Activated CD4-positive, CD25-positive, alpha-beta regulatory T cell treated with anti-CD3 and anti-CD28 coated beads, Interleukin-2, amount 50 U/mL, for 16 hours (primary cell): ENCODE data around the gene TPX2.
"Not testable (repeated sequence)": the region's sequence is repeated elsewhere in the genome, so short reads cannot be mapped to it uniquely, and the experiment has no call there.

ENCODE experiments used
- DNase-seq: peaks from one replicate; pipeline ENCODE4 v3.0.0-alpha.2; 2020; ENCODE audit warnings: low read depth, low spot score

Gene TPX2

DNA sequence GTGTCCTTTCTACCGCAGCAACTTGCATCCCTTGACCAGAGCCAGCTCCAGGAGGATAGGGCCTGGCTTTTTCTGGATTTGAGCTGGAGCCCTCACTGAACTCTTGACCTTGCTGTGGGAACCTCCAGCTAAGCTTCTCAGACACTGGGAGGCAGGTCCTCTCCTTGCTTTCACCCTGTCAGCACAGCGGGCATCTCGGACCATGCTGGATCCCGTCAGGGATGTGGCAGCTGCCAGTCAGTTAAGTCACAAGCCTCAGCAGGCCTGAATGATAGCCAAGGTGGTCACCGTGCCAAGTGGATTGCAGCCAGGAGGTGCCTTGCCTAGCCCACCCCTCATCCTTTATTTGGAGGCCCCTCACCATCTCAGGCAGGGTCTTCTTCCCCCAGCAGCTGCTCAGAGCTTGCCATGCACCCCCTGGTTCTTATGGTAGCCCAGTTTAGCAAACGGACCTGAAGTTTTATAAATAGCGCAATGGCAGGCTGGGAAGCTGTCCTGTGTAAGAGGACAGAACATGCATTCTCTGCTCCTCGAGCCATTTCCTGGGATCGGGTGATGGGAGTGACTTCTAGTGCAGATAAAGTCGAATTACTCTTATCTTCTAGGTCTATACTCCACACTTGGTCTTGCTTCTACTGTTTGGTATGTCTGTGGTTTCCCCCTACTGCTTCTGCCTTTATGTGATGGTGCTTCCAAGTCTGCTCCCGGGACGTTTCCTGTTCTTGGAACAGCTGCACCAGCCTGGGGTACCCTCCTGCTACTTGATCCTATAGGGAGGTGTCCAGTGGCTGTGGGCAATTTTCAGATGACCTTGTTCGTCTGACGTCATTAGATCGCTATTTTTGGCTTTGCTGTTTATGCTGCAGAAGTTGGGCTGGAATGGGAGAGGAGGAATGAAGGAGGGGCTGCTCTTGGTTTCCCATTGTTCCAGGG is 73.0 kb downstream of the TPX2 start:
- no peak for DNase-seq

DNA sequence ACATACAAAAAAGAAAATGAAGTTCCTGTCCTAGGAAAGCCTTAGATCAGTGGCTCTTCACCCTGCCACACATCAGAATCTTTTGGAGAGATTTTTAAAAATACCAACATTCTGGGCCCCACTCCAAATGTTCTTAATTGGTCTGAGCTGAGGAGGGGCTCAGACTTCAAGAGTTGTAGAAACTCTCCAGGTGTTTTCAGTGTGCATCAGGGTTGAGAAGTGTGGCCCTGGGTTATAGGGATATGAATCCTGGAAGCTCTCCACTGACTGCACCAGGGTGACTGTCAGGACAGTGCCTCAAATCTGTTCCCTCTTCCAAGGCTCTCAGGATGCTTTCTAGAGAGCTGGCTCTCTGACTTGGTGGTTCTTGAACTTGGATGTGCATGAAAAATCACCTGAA is 74.5 kb downstream of the TPX2 start:
- no peak for DNase-seq

DNA sequence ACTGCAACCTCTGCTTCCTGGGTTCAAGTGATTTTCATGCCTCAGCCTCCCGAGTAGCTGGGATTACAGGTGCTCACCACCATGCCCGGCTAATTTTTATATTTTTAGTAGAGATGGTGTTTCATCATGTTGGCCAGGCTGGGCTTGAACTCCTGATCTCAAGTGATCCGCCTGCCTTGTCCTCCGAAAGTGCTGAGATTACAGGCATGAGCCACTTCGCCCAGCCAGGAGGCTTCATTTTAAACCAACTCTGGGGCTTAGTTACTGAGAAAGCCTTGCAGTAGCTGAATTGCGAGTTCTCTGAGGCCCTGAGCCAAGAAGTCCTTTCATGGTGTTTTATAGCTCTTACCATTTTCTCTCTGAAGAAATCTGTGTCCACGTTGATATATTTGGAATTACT is 75.1 kb downstream of the TPX2 start:
- not testable (repeated sequence) for DNase-seq

DNA sequence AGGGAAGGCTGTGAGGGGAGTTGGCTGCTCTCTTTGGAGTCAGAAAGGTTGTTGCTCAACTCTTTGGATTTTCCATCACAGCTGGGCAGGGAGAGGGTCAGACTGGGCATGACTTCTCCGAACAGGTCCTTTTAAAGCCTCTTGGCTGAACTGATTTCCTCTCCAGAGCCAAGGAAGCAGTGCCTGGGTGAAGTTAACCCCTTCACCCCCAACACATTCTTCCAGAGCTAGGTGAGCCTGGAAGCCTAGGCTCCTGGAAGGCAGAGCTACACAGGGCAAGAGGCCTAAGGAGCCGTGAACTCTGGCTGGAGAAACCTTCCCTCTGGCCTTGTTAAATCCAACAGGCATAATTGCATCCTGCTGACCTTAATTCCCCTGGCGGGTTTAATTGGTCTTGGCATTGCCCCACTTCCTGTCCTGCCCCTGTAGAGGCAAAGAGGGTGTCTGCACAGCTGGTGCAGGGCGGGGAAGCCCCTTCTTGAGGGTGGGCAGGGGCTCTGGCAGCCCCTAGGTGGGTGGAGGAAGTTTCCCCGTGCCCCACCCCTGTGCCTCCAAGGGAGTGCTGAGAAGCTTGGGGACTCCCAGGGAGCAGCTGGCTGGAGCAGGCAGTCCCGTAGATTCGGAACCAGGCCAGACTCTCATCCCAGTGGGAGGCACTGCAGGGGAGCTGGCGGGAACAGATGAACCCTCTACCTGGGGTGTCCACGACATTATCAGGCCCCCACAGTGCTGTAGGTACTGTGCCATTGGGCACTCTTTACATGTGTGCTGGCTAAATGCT is 76.5 kb downstream of the TPX2 start:
- no peak for DNase-seq

DNA sequence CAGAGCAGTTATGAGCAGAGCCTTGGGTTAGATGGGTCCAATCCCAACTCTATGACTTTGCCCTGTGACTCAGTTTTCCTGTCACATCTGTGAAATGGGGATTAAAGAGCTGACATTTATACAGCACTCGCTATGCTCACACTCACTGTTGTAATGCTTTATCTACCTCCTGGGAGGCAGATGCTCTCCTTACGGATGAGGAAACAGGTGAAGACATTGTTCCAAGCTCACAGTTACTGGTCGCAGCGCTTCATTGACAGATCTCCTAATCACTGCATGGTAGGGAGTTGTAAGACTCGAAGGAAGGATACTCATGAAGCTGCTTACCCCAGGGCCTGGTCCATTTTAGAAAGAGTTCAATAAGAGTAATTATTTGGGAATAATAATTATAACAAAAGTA is 77.1 kb downstream of the TPX2 start:
- DNase-seq: no peak

DNA sequence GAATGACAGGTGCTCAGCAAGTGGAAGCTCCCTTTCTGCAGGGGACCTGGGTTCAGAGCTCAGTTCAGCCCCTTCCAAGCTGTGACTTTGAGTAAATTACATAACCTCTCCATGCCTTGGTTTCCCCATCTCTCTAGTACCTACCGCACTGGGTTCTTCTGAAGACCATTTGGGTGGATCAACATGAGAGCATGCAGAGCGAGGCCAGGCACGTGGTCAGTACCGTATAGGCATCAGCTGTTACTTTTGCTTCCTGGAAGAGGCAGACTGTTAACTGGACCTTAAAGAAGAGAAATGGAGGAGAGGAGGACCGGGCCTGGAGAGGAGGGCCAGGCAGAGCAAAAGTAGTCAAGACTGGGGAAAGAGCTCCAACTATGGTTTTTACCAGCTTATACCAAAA is 78.4 kb downstream of the TPX2 start:
- DNase-seq: no peak

DNA sequence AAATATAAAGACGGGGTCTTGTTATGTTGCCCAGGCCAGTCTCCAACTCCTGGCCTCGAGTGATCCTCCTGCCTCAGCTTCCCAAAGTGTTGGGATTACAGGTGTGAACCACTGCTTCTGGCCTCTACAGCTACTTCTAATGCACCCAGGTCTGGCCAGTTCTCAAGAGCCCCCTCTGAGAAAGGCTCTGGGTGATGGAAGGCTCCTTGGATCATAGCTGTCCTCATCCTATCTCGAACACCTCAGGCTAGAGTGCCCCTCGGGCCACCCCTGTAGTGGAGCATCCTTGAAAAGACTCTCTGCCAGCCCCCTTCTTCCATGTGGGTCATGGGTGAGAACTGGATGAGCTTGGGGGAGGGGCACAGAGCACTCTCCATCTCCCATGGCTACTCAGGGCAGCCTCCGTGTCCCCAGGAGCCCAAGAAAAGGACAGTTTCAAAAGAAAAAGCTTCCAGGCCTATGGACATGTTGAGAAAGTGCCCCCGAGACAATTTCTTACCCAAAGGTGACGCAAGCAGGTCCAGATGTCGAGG is 79.4 kb downstream of the TPX2 start:
- DNase-seq: no peak

DNA sequence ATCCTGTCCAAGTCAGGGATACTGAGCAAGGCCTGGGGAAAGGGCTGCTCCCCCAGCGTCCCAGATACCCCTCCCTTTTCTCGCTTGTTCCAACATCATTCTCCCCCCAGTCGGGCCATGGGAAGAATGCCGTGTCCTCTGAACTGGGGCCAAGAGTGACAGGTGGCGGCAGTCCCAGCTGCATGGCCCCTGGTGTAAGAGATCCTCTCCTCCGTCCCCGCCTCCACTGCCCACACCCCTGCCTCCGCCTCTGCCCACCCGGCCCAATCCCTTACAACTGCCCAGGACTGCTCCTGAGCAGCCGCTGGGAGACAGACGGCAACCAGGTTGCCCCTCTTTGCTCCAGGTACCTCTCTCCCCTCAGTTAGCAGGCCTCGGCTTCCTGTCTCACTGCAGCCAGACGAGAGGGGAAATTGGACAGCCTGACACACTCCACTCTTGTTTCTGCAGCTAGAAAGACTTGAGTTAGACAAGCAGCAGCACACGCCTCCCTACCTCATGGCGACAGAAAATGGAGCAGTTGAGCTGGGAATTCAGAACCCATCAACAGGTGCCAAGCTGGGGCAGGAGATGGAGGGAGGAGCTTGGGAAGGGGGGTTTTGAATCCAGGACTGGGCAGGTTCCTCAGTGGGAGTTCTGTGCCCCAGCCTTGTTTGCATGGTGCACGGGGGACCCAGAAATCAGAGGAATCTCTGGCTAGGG is 80.1 kb downstream of the TPX2 start, which contains the start of gene MYLK2:
MYLK2 (plus strand) TSS at position 274 of the 702 bp plus-strand sequence; CDS start at position 499, 225 bp downstream.
- DNase-seq: no peak

DNA sequence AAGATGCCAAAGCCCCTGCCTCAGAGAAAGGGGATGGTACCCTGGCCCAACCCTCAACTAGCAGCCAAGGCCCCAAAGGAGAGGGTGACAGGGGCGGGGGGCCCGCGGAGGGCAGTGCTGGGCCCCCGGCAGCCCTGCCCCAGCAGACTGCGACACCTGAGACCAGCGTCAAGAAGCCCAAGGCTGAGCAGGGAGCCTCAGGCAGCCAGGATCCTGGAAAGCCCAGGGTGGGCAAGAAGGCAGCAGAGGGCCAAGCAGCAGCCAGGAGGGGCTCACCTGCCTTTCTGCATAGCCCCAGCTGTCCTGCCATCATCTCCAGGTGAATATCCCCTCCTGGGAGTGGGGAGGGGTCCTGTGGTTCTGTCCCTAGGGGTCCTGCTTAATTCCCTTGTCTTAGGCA is 81.1 kb downstream of the TPX2 start:
- no peak for DNase-seq

DNA sequence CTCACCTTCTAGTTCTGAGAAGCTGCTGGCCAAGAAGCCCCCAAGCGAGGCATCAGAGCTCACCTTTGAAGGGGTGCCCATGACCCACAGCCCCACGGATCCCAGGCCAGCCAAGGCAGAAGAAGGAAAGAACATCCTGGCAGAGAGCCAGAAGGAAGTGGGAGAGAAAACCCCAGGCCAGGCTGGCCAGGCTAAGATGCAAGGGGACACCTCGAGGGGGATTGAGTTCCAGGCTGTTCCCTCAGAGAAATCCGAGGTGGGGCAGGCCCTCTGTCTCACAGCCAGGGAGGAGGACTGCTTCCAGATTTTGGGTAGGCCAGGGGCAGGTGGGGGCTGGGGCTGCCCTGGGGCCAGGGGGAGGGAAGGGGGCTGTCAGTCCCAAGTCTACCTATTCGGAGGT is 82.3 kb downstream of the TPX2 start:
- DNase-seq: no peak

DNA sequence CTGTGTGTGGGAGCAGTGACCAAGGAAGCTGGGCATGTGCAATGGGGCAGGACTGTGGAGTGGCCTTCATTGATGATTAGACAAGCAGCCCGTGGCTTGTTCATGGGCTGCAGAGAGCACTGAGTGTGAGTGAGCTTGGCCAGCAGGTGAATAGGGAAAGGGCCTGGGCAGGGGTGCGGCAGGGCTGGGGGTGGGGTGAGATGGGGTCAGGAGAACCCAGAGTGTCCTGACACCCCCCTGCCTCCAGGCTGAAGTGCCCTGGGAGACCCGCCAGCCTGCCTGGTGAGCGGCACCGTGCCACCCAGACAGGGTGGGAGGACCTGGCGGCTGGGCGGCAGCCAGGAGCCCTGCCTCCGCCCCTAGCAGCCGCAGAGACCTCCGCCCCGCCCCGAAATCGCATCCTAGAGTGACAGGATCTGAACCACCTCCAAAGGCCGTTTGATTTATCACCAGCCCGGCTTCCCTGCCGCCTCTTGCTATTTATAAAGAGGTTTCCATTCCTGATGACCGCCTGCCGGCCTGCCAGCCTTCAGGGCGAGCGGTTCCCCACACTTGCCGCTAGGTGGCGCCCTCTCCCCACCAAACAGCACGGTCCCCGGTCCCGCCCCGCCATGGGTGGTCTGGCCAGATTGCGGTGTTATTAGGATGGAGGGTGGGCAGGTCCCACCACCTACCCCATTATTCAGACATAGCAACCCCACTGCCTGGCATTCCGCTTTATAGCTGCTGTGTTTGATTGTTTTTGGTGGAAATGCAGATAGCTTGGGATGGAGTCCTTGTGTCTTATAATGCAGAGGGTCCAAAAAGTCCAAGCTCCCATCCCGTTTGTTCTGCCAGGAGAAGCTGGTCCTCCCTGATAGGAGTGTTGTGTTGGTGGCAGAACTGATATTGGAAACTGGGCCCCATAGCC is 83.6 kb downstream of the TPX2 start:
- DNase-seq: peak; percentile 72

DNA sequence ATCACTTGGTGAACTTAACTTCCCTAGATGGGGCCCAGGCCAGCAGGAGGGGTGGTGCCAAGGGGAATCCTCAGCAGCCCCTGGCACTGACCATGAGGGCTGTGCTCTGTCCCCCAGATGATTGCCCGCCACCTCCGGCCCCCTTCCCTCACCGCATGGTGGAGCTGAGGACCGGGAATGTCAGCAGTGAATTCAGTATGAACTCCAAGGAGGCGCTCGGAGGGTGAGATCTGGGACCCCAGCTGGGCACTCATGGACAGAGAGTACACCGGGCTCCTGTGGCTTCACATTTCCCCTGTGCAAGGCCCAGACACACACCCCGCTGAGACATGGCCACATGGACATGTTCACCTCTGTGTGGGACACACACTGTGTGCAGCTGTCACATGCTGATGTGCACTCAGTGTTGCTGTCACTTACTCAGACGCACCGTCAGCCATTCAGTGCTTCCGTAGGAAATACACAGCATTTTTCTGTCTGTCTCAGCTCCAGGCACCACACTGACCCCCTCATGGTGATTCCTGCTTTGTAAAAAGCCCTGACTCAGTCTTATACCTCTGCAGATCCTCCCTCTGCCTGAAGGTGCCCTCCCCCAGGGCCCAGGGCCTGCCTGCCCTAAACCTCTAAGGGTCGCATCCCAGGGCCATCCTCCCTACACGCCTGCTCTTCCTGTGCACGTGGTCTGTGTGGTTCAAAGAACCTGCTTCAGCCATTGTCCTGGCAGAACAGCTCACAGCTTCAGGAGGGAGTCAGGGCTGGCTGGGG is 84.5 kb downstream of the TPX2 start:
- DNase-seq: no peak

DNA sequence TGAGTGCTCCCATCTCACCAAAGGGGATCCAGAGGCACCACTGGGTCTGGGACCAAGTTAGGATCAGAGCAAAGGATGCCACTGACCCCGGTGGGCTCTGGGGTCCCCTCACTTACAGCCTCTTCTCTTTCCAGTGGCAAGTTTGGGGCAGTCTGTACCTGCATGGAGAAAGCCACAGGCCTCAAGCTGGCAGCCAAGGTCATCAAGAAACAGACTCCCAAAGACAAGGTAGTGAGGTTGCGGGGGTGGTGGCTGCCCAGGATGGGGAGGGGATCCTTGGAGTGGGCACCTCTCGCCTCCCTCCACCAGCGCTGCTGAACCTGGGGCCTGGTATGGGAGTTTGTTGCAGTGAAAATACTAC is 85.0 kb downstream of the TPX2 start:
- DNase-seq: no peak

DNA sequence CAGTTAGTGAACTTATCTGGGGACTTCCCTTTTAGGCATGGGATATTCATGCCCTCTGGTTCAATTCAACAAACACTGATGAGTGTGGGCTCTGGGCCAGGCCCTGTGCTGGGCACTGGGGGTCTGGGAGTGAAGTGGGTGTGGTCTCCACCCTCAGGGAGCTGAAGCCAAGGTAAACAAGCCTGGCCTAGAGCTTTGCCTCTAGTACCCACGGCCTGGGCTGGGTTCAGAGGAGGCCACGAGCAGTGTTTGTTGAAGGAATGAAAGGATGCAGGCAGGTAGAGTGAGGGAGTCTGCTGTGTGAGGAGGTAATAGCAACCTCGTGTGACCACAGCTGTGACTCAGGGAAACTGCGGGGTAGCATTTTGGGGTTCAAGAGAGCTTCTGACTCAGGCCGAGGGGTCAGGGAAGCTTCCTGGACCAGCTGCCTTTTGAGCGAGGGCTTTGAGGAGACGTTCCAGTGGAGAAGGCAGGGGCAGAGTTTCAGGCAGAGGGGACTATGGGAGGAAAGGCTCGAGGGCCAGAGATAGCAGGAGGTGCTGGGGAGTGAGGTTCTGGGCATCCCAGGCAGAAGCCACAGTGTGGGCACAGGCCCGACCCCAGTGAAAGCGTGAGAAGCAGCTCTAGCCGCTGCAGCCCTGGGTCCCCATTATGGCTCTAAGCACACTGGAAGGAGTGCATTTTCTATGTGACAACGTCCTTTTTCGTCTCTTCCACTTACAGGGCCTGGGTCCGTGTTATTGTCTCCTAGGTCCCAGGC is 85.6 kb downstream of the TPX2 start:
- DNase-seq: no peak

DNA sequence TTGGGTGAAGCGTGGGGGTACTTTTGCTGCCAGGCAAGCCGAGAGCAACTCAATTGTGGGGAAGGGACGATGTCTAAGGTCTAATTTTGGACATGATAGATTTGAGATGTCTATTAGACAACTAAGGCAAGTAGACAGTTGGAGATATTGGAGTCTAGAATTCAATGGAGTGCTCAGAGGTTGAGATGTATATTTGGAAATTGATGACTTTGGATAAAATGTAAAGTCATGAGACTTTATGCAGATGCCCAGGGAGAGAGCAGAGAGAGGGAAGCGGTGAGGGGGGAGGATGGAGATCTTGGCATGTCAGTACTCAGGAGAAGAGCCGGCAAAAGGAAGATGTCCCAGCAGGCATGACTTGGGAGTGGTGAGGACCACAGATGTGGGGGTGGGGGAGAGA is 87.0 kb downstream of the TPX2 start:
- no peak for DNase-seq

DNA sequence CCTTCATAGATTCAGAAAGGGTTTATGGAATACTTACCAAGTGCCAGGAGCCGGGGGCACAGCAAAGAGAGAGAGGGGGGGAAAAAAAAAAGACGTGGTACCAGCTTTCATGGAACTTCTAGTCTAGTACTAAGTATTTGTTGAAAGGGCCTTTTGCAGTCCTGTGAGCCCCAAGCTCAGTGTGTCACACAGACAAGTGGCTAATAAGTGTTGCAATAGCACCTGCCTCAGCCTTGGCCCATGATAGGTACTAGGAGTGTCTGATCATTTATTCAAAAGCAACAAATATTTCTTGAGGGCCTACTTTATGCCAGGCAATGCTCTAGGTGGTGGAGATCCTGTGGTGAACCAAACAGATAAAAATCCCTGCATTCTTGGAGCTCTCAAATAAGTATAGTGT is 88.0 kb downstream of the TPX2 start:
- DNase-seq: no peak

DNA sequence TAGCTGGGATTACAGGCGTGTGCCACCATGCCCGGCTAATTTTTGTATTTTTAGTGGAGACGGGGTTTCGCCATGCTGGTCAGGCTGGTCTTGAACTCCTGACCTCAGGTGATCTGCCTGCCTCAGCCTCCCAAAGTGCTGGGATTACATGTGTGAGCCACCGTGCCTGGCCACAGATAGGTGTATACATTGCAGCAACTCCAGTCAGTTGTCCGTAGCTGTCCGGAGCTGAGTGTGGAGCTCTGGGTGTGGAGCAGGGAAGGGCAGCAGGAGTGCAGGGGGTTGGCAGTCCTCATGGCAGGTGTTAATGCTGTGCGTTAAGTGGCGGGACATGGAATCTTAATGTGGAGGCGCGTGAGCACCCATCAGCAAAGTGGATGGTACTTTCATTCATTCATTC is 88.9 kb downstream of the TPX2 start:
- not testable (repeated sequence) for DNase-seq

DNA sequence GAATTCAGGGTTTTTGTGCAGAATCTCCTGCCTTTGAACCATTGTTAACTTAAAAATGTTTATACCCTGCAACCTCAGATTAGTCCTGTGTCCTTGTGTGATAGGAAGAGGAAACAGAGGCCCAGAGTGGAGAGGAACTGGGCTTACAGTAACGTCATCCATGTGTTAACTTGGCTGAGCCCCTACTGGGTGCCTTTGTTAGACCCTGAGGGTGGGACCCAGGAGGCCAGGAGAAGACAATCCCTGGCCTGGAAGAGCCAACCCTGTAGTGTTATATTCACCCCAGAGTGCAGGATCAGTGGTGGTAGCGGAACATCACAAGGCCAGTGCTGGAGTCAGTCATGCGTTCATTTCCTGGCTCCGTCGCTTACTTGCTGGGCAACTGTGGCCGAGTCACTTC is 90.6 kb downstream of the TPX2 start:
- no peak for DNase-seq

DNA sequence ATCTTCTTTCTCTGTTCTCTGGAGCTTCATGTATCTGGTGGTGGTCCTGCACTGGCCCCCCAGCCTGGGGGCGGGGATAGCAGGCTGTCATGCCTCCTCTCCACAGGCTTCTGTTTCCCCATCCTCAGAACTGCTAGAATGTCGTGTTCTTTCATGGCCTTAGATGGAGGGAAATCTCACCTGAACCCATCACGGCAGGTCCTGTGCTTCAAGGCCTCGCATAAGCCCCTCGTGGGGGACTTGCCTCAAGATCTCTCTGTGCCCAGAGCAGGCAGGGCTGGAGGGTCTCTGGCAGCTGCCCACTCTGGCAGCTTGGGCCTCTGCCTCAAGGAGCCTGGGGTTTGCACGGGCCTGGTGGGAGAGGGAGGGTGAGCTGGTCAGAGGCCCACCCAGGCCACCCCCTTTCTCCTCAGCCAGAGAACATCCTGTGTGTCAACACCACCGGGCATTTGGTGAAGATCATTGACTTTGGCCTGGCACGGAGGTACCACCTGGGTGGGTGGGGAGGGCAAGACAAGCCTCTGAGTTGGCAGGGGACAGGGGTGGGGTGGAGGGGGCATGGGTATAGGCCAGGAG is 91.4 kb downstream of the TPX2 start:
- no peak for DNase-seq
